GM19035 (cell line): ENCODE results near the gene OTOGL.
"Not testable (repeated sequence)": the region's sequence is repeated elsewhere in the genome, so short reads cannot be mapped to it uniquely, and the experiment has no call there.

ENCODE experiments used
- ATAC-seq: cut with Tn5 transposase; IDR thresholded peaks from one replicate; pipeline ENCODE4 v1.9.1; 2021; ENCODE audit not compliant: unreplicated experiment

The OTOGL gene

DNA sequence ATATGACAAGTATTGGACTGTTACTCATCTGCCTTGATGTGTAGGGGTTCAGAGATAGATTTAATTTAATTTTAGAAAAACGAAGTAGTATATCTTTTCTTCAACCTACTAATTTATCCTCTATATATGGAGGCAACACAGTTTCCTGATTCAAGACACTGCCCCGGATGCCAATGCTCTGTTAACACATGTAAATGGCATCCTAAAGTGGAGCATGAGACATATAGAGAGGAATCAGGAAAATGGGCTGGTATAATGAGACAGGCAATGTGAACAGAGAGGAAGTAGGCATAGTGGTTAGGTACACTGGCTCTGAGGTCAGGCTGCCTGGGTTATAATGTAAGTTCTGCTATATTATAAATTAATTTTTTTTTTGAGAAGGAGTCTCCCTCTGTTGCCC, 85.6 kb downstream of the OTOGL start:
- no peak for ATAC-seq

- no peak for ATAC-seq
These were observed 87.4 kb downstream of the OTOGL start for GRCh38 chr12:80186727-80187217.

DNA sequence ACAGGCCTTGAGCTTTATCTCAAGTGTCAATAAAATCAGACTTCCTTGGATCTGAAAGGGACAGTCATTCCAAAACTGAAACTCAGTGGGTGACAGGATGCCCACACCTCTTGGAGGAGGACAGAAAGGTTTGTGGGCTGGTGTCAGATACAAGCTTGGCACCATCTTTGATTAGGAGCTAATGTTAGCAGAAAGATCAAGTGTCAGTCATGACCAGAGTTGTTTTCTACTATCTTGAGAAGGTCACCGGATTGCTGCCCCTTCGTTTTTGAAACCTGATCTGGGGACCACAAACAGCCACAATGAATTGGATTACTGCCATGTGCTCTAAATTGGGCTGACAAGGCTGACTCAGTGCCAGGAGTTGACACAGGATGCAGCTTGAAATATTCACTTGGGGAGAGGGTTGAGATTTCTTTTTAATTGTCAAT, 88.3 kb downstream of the OTOGL start:
- ATAC-seq: no peak

- no peak for ATAC-seq
These were observed 89.2 kb downstream of the OTOGL start for GRCh38 chr12:80188576-80188975.

DNA sequence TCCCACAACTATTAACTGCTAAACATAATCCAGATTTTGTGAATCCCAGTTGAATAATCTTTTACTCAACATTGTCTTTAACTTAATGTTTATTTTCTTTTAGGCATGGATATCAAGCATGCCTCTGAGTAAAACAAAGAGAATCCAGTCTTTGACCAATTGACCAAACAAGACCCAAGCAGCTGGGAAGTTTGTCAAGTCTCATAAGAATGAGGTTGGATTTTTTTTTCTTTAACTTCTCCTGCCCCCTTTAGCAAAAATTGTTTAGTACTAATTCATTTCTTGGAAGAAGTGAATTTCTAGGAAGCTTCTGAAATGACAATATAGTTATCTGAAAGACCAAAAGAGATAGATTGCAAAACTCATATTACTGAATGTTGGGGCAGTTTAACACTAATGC, 89.9 kb downstream of the OTOGL start:
- no peak for ATAC-seq

- ATAC-seq: no peak
These were observed 90.7 kb downstream of the OTOGL start for GRCh38 chr12:80190001-80190400.

DNA sequence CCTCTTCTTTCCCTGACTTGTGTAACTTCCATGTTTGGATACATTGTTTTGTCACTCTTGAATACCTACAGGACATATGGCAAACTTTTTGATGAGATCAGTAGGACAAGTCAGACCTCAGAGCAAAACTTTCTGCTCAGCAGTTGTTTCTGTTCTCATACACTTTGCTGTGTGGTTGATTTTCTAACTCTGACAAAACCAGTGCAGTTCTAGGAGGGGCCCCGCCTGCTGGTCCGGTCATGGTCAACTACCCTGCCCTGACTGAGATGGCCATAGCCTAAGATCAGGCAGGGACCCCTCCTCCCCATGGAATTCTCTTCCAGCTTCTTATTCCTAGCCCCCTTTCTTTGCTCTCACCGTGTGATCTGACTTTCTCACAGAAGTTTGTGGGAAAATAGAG, 92.8 kb downstream of the OTOGL start:
- ATAC-seq: no peak

DNA sequence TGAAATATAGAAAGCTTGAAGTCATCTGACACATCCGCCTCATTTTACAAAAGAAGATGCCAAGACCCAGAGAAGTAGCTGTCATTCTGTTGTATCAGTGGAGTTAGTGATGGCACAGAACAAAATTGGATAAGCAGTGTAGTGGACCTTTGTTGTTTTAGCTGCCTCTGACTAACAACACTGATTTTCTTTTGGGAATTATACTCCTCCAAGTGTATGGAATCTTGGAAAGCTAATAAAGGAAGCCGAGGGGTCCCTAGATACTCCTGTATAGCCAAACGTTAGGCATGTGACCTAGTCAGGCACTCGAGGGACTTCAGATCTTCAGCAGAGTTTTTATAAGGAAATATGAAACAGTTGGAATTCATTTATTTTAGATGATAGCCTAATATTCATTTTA, 94.5 kb downstream of the OTOGL start:
- ATAC-seq: no peak

DNA sequence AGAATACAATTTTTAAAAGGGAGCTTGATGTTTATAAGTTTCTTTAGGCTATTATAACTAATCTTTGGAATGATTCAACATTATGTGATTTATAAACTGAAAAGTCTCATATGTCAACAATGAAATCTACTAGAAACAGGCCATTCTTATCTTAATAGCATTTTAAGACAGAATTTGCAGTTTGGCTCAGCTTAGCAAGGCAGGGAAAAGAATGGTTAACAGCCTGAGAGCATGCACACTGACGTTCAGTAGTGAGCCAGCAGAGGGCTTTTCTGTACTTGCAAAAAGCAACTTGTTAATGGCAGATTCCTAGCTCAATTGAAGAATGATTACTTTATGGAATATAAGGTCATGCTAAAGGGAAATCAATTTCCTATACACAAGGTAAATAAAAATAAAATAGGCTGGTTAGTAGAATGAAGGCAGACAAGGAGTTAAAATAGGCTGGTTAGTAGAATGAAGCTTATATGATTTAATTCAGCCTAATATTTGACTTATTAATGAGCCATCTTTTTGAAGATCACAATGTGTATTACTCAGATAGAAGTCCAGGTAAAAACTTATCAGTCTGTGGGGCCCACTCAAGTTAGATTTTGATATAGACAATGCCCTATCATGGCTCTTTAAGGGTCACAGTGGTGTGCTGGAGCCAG, 95.9 kb downstream of the OTOGL start:
- peak; percentile 79 for ATAC-seq

GRCh38 chr12:80195737-80196136, 96.4 kb downstream of the OTOGL start:
- no peak for ATAC-seq

DNA sequence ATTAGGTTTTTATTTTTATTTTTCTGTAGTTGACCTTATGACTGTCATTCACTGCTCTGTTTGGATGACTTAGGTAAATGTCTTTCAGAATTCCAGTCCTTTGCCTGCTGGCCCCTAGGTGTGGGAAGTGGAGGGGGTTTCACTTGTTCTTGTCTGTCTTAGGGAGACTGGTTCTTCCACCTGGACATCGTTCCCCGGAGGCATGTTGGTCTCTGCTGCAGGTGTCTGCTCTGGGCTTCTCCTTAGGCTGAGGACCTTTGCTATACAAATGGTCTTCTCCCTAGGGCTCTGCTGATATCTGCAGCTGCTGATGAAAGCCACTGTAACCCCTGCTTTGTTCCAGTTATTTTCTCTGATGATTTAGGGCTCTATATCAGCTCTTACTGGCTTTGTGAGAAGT, 97.1 kb downstream of the OTOGL start:
- ATAC-seq: no peak

DNA sequence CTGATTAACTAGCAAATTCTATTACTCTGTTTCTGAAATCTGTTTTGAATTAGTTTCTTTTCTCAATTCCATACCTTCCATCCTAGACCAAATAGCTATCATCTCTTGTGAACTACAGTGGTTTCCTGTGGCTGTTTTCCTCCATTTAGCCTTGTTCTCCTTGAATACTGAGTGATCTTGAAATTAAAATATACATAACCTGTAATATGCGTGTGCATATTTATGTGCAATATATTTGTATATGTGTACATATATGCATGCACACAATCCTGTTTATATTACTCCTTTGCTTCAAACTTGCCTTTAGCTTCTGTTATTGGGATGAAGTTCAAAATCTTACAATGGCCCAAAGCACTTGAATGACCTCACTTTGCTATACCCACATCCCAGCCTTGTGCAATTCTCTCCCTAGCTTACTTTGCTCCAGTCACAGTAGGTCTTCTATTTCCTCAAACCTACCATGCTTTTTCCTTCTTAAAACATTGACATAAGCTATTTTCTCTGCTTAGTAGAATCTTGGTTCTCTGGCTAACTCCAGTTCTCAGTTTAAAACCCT, 99.5 kb downstream of the OTOGL start:
- no peak for ATAC-seq

DNA sequence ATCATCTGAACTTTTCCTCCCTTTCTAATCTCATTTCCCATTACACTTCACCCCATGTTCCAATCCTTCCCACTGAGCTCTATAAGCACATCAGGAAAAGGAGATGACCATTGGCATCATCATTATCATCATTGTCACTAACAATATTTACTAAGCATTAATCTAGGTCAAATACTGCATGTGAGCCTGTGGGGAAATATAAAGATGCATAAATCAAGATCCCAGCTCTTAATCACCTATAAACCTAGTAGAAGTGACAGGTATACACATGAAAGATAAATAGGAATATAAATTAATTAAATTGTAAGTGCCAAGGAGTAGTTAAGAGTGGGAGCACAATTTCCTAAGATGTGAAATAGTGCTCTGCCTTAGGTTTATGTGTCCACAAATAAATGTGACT, 100.6 kb downstream of the OTOGL start:
- ATAC-seq: no peak

GRCh38 chr12:80200414-80200813, 101.1 kb downstream of the OTOGL start:
- ATAC-seq: no peak

DNA sequence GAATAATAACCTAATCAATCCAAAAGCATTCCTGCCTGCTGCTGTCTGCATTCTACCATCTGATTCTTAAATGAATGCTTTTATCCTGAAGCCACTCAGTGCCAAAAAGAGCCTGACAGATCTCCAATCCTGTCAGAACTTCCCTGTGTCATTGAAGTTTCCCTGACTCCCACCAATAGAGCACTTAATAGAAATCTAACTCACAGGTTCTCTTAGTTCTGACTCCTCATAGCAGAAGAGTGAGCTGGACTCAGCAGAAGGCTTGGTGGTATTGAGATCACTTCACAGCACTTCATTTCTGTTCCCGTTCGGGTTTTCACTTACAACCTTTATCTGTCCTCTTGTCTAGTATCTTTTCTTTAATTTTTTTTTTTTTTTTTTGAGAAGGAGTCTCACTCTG, 102.6 kb downstream of the OTOGL start:
- no peak for ATAC-seq

- no peak for ATAC-seq
These were observed 106.6 kb downstream of the OTOGL start for GRCh38 chr12:80205960-80206359.

GRCh38 chr12:80208071-80208470, 108.7 kb downstream of the OTOGL start:
- ATAC-seq: no peak

DNA sequence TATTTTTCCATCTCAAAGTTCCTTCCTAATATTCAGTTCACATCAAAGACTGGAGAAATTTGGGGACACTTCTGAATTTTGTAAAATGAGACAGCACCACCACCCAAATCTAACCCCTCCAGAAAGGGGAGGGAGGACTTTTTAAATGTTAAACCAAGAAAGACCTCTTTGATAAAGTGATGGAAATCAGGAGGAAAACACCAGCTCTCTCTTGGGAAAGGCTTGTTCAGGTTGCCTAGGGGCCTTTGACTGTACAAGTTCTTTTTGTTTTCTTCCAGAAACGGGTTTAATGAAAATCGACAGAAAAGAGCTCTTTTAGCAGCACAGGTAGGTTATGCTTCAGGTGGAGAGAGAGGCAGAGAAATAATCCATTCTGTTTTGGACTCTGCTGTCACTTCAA, 112.3 kb downstream of the OTOGL start:
- no peak for ATAC-seq

GRCh38 chr12:80212938-80213645, 113.8 kb downstream of the OTOGL start:
- no peak for ATAC-seq

DNA sequence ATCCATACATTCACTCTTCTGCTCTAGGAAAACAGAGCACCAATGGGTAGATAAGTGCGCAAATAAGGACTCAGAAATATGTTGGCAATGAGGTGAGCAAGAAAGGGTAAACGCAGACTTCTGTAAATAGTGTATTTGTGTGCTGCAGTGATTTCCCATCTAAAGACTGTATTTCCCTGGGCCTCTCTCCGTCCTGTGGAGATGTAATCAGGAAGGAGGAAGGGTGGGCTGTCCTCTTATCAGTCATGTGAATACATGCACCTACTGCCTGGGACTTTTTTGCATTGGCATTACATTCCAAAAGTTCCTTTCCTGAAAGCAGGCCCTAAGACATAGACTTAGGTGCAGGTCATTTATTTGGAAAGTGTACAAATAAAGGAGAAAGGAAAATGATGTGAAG, 114.5 kb downstream of the OTOGL start:
- ATAC-seq: no peak

GRCh38 chr12:80217011-80217535, 117.7 kb downstream of the OTOGL start:
- no peak for ATAC-seq

DNA sequence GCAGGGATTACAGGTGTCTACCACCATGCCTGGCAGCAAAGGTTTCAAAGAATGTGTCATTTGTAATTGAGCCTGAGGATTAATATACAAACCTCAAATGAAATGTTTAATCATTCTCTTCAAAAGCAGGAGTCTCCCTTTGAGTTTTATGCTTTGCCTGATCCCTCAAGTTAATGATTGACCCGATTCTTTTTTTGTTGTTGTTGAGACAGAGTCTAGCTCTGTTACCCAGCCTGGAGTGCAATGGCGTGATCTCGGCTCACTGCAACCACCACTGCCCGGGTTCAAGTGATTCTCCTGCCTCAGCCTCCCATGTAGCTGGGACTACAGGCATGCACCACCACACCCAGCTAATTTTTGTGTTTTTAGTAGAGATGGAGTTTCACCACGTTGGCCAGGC, 119.6 kb downstream of the OTOGL start:
- ATAC-seq: not testable (repeated sequence)
